Endothelial cell (in vitro differentiated cells): ENCODE results near the gene ACKR3. TPM values are rescaled to one million over a fixed set of nuclear protein-coding genes. Genes with fewer than 3 reads are reported as not detected.

Experiments used
- DNase-seq: peaks from one replicate; pipeline ENCODE4 v3.0.0; 2021; ENCODE audit warnings: low spot score
- H3K27ac Mint-ChIP-seq: one replicate; pipeline ENCODE4 v1.8.0; 2021; ENCODE audit warnings: mixed read lengths, inconsistent platforms; ENCODE audit not compliant: unreplicated experiment
- H3K27me3 Mint-ChIP-seq: one replicate; pipeline ENCODE4 v1.8.0; 2021; ENCODE audit warnings: mild to moderate bottlenecking, moderate library complexity, mixed read lengths, inconsistent platforms; ENCODE audit not compliant: unreplicated experiment
- H3K36me3 Mint-ChIP-seq: one replicate; pipeline ENCODE4 v1.8.0; 2021; ENCODE audit warnings: mild to moderate bottlenecking, low read depth, mixed read lengths, inconsistent platforms; ENCODE audit not compliant: unreplicated experiment
- H3K4me1 Mint-ChIP-seq: one replicate; pipeline ENCODE4 v1.8.0; 2021; ENCODE audit warnings: mild to moderate bottlenecking, mixed read lengths, inconsistent platforms; ENCODE audit not compliant: unreplicated experiment
- H3K4me3 Mint-ChIP-seq: one replicate; pipeline ENCODE4 v1.8.0; 2021; ENCODE audit warnings: mild to moderate bottlenecking, mixed read lengths, inconsistent platforms; ENCODE audit not compliant: unreplicated experiment
- H3K9me3 Mint-ChIP-seq: one replicate; pipeline ENCODE4 v1.8.0; 2021; ENCODE audit warnings: mixed read lengths, inconsistent platforms; ENCODE audit not compliant: unreplicated experiment
- total RNA-seq: library from RNA; stranded (reverse); fragmentation: NEBNext Ultra II Directional; extraction: Animal tissue kit (Norgen Biotek cat#: 25700); gene quantifications from one replicate; pipeline ENCODE4 v1.2.1, GENCODE V29; 2021; ENCODE audit not compliant: unreplicated experiment
- TF ChIP-seq, protein P1 (sequence below): fragments of 200-600 bp; sonication (generic); IDR thresholded peaks from one replicate; pipeline ENCODE4 v1.5.0; 2021; ENCODE audit warnings: antibody characterized with exemption; ENCODE audit not compliant: unreplicated experiment

Gene ACKR3
- total RNA-seq, 1 donor from 2014 or later, result 24.8 TPM

DNA sequence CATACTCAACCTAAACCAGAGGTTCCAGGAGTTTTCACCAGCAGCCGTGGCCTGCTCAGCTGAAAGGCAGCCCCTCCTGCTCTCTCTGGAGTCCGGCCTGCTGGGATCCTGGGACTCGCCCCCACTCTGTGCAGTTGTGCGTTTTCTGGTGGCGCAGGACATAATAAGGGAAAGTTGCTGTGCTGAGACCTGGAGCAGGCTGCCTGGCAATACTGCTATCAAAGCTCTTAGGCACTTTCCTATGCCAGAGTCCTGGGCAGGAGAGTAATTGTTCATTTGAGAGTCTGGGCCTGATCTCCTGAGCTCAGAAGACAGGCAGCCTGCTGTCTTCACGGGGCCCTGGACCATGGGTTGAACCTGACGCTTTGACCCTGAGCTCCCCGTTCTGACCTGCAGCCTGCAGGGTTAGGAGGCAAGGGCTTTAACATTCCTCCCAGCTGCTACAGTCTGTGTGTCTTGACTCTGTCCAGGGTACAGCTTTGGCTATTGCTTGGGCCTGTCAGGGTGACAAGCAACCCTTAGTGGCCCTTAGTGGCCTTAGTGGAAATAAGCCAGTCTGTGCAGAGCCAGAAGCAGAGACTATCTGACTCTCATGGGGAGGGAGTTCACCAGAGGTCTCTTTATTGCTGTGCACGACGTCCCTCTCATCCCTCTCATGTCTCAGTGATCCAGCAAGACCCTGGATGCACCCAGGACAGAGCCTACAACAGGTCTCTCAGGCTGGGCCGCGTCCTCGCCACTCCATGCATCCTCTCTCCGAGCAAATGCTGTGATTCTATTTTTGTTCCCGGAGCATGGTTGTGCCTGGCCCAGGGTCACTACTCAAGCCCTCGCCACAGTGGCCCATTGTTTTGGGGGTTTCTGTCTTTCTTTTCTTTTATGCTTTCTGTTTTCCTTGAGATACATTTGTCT lies 60.6 kb downstream of the ACKR3 start:
- H3K9me3 Mint-ChIP-seq, result no peaks in the 10 kb centered on the region
- H3K27ac Mint-ChIP-seq, result no peak overlapping the region
- no peak overlapping the region for H3K4me3 Mint-ChIP-seq
- H3K27me3 Mint-ChIP-seq, result peaks cover 2% of the 10 kb centered on the region
- H3K4me1 Mint-ChIP-seq, result no peaks in the 10 kb centered on the region
- no peaks in the 10 kb centered on the region for H3K36me3 Mint-ChIP-seq
- DNase-seq, result no peak
- TF ChIP-seq, protein P1, sequence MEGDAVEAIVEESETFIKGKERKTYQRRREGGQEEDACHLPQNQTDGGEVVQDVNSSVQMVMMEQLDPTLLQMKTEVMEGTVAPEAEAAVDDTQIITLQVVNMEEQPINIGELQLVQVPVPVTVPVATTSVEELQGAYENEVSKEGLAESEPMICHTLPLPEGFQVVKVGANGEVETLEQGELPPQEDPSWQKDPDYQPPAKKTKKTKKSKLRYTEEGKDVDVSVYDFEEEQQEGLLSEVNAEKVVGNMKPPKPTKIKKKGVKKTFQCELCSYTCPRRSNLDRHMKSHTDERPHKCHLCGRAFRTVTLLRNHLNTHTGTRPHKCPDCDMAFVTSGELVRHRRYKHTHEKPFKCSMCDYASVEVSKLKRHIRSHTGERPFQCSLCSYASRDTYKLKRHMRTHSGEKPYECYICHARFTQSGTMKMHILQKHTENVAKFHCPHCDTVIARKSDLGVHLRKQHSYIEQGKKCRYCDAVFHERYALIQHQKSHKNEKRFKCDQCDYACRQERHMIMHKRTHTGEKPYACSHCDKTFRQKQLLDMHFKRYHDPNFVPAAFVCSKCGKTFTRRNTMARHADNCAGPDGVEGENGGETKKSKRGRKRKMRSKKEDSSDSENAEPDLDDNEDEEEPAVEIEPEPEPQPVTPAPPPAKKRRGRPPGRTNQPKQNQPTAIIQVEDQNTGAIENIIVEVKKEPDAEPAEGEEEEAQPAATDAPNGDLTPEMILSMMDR, result no peak

DNA sequence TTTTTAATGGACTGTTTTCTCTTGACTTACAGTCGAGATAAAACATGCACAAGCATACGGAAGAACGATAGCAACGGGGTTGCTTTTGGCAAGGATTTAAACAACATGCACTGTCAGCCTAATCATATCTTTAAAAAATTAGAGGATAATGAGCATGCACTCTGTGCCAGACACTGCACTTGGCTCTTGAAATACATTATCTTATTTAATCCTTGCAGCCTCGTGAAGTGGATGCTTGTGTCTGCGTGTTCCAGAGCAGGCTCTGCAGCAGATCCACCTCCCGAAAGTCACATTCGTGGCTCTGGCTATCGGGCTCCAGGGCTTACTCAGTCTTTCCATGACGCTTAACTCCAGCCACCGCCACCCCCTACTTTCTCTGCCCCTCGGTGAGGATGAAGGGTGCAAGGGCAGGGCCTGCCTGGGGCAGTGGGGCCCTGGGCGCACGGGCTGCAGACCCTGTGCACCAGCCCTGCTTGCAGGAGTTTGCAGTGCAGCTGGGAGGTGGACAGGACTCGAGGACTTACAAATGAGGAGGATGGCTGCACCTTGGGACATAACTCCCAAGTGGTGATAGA lies 61.7 kb downstream of the ACKR3 start:
- TF ChIP-seq, protein P1, result no peak

DNA sequence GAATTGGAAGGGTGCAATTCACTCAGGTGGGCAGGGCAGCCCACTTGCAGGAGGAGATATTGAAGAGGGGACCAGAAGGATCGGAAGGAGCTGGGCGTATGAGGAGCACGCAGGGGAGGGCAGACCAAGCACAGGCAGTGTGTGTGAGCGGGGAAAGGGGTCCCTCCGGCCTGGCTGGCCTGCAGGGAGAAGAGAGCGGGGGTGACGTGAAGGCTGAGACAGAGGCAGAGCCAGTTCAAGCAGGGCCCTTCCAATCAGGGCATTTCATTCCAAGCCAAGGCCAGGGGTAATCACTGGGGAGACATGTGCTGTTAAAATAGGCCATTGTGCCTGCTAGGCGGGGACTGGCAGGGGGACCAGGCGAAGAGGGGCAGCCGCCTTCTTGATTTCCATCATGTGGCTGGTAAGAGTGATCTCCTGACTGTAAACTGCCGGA lies 62.2 kb downstream of the ACKR3 start:
- TF ChIP-seq, protein P1, result no peak
- Mint-ChIP-seq H3K27me3 (peaks cover 2% of the 10 kb centered on the region), H3K27ac (no peak overlapping the region), H3K9me3 (no peaks in the 10 kb centered on the region), H3K36me3 (no peaks in the 10 kb centered on the region), H3K4me3 (no peak overlapping the region), H3K4me1 (no peaks in the 10 kb centered on the region)
- no peak for DNase-seq

More for the DNA sequence above, 61.7 kb downstream of the ACKR3 start:
- no peaks in the 10 kb centered on the region for H3K4me1 Mint-ChIP-seq
- peaks cover 2% of the 10 kb centered on the region for H3K27me3 Mint-ChIP-seq
- H3K27ac Mint-ChIP-seq, result no peak overlapping the region
- H3K4me3 Mint-ChIP-seq, result no peak overlapping the region
- no peaks in the 10 kb centered on the region for H3K36me3 Mint-ChIP-seq
- H3K9me3 Mint-ChIP-seq, result no peaks in the 10 kb centered on the region
- no peak for DNase-seq
